ENCODE data around the gene SNX9.

GRCh38 chr6:157896932-157897331, 73.9 kb downstream of the SNX9 start:
- TF ChIP-seq, protein P1, sequence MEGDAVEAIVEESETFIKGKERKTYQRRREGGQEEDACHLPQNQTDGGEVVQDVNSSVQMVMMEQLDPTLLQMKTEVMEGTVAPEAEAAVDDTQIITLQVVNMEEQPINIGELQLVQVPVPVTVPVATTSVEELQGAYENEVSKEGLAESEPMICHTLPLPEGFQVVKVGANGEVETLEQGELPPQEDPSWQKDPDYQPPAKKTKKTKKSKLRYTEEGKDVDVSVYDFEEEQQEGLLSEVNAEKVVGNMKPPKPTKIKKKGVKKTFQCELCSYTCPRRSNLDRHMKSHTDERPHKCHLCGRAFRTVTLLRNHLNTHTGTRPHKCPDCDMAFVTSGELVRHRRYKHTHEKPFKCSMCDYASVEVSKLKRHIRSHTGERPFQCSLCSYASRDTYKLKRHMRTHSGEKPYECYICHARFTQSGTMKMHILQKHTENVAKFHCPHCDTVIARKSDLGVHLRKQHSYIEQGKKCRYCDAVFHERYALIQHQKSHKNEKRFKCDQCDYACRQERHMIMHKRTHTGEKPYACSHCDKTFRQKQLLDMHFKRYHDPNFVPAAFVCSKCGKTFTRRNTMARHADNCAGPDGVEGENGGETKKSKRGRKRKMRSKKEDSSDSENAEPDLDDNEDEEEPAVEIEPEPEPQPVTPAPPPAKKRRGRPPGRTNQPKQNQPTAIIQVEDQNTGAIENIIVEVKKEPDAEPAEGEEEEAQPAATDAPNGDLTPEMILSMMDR (IDR thresholded peaks at IDR 0.05) = no peak
- no peak for TF ChIP-seq POLR2A (IDR thresholded peaks at IDR 0.05)
